ENCODE measurements around the gene SLC18A3.

DNA sequence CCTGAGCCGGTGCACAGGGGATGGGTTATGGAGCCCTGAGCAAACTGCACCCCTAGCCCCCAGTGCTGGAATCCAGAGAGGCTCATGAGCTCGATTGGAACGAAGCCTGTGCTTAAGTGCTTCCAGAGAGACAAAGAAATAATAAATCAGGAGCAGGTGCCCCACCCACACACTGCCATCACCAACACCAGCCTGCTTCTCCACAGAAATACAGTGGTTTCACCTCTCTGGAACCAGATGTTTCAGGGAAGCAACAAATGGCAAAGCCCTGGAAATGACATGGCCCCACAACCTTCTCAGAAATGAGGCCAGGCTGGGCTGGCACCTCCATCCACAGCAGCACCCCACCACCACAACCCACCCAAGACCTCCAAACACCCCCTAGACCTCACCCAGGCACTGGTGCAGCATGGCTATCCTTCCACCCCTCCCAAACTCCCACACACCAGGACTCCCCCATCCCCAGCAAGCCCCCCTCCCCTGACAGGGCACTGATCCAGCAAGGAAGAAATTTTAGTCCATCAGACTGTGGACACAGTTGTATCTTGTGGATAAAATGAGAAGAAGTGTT lies 4.1 kb upstream of the SLC18A3 start:
- TF ChIP-seq, protein P1, sequence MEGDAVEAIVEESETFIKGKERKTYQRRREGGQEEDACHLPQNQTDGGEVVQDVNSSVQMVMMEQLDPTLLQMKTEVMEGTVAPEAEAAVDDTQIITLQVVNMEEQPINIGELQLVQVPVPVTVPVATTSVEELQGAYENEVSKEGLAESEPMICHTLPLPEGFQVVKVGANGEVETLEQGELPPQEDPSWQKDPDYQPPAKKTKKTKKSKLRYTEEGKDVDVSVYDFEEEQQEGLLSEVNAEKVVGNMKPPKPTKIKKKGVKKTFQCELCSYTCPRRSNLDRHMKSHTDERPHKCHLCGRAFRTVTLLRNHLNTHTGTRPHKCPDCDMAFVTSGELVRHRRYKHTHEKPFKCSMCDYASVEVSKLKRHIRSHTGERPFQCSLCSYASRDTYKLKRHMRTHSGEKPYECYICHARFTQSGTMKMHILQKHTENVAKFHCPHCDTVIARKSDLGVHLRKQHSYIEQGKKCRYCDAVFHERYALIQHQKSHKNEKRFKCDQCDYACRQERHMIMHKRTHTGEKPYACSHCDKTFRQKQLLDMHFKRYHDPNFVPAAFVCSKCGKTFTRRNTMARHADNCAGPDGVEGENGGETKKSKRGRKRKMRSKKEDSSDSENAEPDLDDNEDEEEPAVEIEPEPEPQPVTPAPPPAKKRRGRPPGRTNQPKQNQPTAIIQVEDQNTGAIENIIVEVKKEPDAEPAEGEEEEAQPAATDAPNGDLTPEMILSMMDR (IDR thresholded peaks at IDR 0.05): no peak
- no peak for TF ChIP-seq POLR2A (IDR thresholded peaks at IDR 0.05)

Measured in testis (tissue), 2 donors.